GM12878 (cell line): ENCODE measurements around the gene GFI1. TPM values are rescaled to one million over a fixed set of nuclear protein-coding genes. Genes with fewer than 3 reads are reported as not detected.

Source experiments
- ATAC-seq: fragments of 200-7000 bp; cut with Tn5 transposase; 3 replicates; pipeline ENCODE4 v1.9.1; 2020; ENCODE audit warnings: mild to moderate bottlenecking, moderate library complexity
- BruUV-seq: library from RNA; stranded (reverse); fragments of 400-500 nt; replicated peaks from 2 replicates; lab custom pipeline; 2021; lab: Mats Ljungman, UMichigan
- CTCF ChIA-PET: fragments of 300-600 bp; sonication (Branson Sonifier 250); formaldehyde crosslinking; extraction: SDS; loops from one replicate; lab custom pipeline; 2021; ENCODE audit warnings: inconsistent platforms; lab: Yijun Ruan, JAX
- POLR2A ChIA-PET: fragments of 350-600 bp; formaldehyde crosslinking; extraction: SDS; loops from one replicate; lab custom pipeline; 2021; ENCODE audit warnings: inconsistent platforms; lab: Charles Lee
- RAD21 ChIA-PET: fragments of 300-600 bp; sonication (Branson Sonifier 250); formaldehyde crosslinking; loops from one replicate; lab custom pipeline; 2023; ENCODE audit warnings: antibody characterized with exemption; ENCODE audit not compliant: unreplicated experiment; lab: Charles Lee
- SMC1A ChIA-PET: fragments of 300-600 bp; sonication (Branson Sonifier 250); formaldehyde crosslinking; loops from one replicate; lab custom pipeline; 2023; ENCODE audit not compliant: unreplicated experiment, uncharacterized antibody; lab: Charles Lee
- DNase-seq: peaks from one replicate; pipeline ENCODE4 v3.0.0-alpha.2; 2011; ENCODE audit warnings: low read depth, low spot score
- FAIRE-seq: peaks from 3 replicates; lab custom pipeline; 2011; peaks lifted over from hg19 to GRCh38; lab: Jason Lieb, UNC
- H2AFZ ChIP-seq: 2 replicates; pipeline ENCODE4 v1.6.0; 2011; ENCODE audit warnings: low read depth, low read length, control low read depth; ENCODE audit not compliant: control insufficient read depth
- H3K27ac ChIP-seq: 2 replicates; pipeline ENCODE4 v1.5.1; 2011; ENCODE audit warnings: control low read depth; ENCODE audit not compliant: control insufficient read depth, insufficient read depth
- H3K27me3 ChIP-seq, 2 experiments: replicated peaks in 1 of 2; 2 replicates each; pipeline versions ENCODE4 v1.6.0 to v1.6.1; 2011; ENCODE audit warnings: low read length in 1 of 2; ENCODE audit not compliant: control insufficient read depth in 2 of 2, insufficient read depth in 2 of 2
- H3K36me3 ChIP-seq, 2 experiments: 2 replicates each; pipeline ENCODE4 v1.5.1; 2011; ENCODE audit warnings: low read length in 1 of 2; ENCODE audit not compliant: control insufficient read depth in 2 of 2, insufficient read depth in 2 of 2
- H3K4me1 ChIP-seq: 2 replicates; pipeline ENCODE4 v1.6.1; 2011; ENCODE audit warnings: mild to moderate bottlenecking, low read length, moderate library complexity, mixed read lengths; ENCODE audit not compliant: control insufficient read depth, insufficient read depth
- H3K4me2 ChIP-seq: 2 replicates; pipeline ENCODE4 v1.6.0; 2011; ENCODE audit warnings: control low read depth; ENCODE audit not compliant: control insufficient read depth, insufficient read depth
- H3K4me3 ChIP-seq: fragments of 200-600 bp; sonication (generic); 2 replicates; pipeline ENCODE4 v1.5.1; 2016
- H3K79me2 ChIP-seq: 2 replicates; pipeline ENCODE4 v1.6.0; 2011; ENCODE audit warnings: low read length; ENCODE audit not compliant: control insufficient read depth, insufficient read depth
- H3K9ac ChIP-seq: 2 replicates; pipeline ENCODE4 v1.8.0; 2011; ENCODE audit warnings: low read length, control low read depth, mixed read lengths; ENCODE audit not compliant: control insufficient read depth, insufficient read depth
- H3K9me3 ChIP-seq: replicated peaks from 3 replicates; pipeline ENCODE4 v1.5.1; 2011; ENCODE audit warnings: mild to moderate bottlenecking, low read length; ENCODE audit not compliant: control insufficient read depth, insufficient read depth
- H4K20me1 ChIP-seq: 2 replicates; pipeline ENCODE4 v1.6.0; 2011; ENCODE audit not compliant: control insufficient read depth, insufficient read depth
- BCLAF1 ChIP-seq: fragments of 450-650 bp; IDR thresholded peaks from 2 replicates; pipeline ENCODE4 v1.6.1; 2017; ENCODE audit warnings: antibody characterized with exemption, mild to moderate bottlenecking, moderate library complexity
- CBX3 ChIP-seq: fragments of 200-600 bp; sonication (generic); IDR thresholded peaks from 2 replicates; pipeline ENCODE4 v1.6.1; 2016; ENCODE audit warnings: low read depth, borderline replicate concordance
- CHD2 ChIP-seq: IDR thresholded peaks from 2 replicates; pipeline ENCODE4 v1.6.1; 2011; ENCODE audit warnings: low read depth, low read length, improper control_type of control experiment, borderline replicate concordance
- CHD4 ChIP-seq: fragments of 200-600 bp; sonication (generic); IDR thresholded peaks from 2 replicates; pipeline ENCODE4 v1.6.1; 2016; ENCODE audit warnings: mild to moderate bottlenecking
- E2F8 ChIP-seq: fragments of 450-650 bp; IDR thresholded peaks from 2 replicates; pipeline ENCODE4 v1.6.1; 2018; ENCODE audit warnings: mild to moderate bottlenecking, low read depth, moderate library complexity; ENCODE audit not compliant: partially characterized antibody
- MXI1 ChIP-seq: fragments of 150-350 bp; IDR thresholded peaks from 2 replicates; pipeline ENCODE4 v1.6.1; 2011; ENCODE audit warnings: low read depth, mild to moderate bottlenecking, inconsistent platforms, low read length, improper control_type of control experiment
- PML ChIP-seq: IDR thresholded peaks from 2 replicates; pipeline ENCODE4 v1.6.1; 2012; ENCODE audit warnings: low read length, inconsistent platforms
- POLR2AphosphoS5 ChIP-seq: IDR thresholded peaks from 2 replicates; pipeline ENCODE4 v1.6.1; 2011; ENCODE audit warnings: mild to moderate bottlenecking, low read length, inconsistent platforms
- SREBF2 ChIP-seq: IDR thresholded peaks from 2 replicates; pipeline ENCODE4 v1.6.1; 2012; ENCODE audit warnings: mild to moderate bottlenecking, low read length
- SUZ12 ChIP-seq: fragments of 200-600 bp; sonication (generic); IDR thresholded peaks from one replicate; pipeline ENCODE4 v1.6.1; 2018; ENCODE audit warnings: antibody characterized with exemption, mild to moderate bottlenecking; ENCODE audit not compliant: unreplicated experiment
- YBX1 ChIP-seq: fragments of 450-650 bp; IDR thresholded peaks from 2 replicates; pipeline ENCODE4 v1.6.1; 2016; ENCODE audit warnings: antibody characterized with exemption
- ZNF217 ChIP-seq: fragments of 450-650 bp; IDR thresholded peaks from 2 replicates; pipeline ENCODE4 v1.6.1; 2017; ENCODE audit warnings: antibody characterized with exemption, mild to moderate bottlenecking
- ZZZ3 ChIP-seq: IDR thresholded peaks from 2 replicates; pipeline ENCODE4 v1.6.1; 2011; ENCODE audit warnings: low read depth; ENCODE audit not compliant: control insufficient read depth, insufficient read length
- WGBS: methylation state at CpG from one replicate; pipeline ENCODE4 v1.1.6; 2016; ENCODE audit warnings: low lambda C conversion rate; ENCODE audit not compliant: insufficient replicate concordance, insufficient coverage; ENCODE audit errors: missing lambda C conversion rate; 5-methylcytosine and 5-hydroxymethylcytosine counted together
- in situ Hi-C: fragments of 300-500 bp; cut with MboI; formaldehyde crosslinking; loops from 9 replicates; pipeline ENCODE4 v1.14.3; 2018; ENCODE audit warnings: mixed read lengths
- intact Hi-C: fragments of 100-400 bp; cut with micrococcal nuclease; formaldehyde crosslinking; loops from one replicate; pipeline ENCODE4 v1.14.2; 2022; ENCODE audit not compliant: unreplicated experiment
- polyA plus RNA-seq, 11 experiments: library from polyadenylated mRNA; depleted of rRNA in 4 of 11; unstranded in 6 of 11; stranded (reverse) in 5 of 11; fragments of >200 nt; fragmentation: Nextera tagmentation in 4 of 11; fragmentation: Illumina TruSeq in 1 of 11; extraction: Ambion mirVana in 4 of 11; extraction: Trizol in 1 of 11; gene quantifications; 1 replicate in 1 of 11; 2 replicates in 10 of 11; pipeline versions ENCODE4 v1.2.1 to v1.2.3, GENCODE V29; 2011 to 2016; ENCODE audit warnings: inconsistent platforms in 2 of 11, missing spikeins in 2 of 11, low read depth in 1 of 11
- total RNA-seq, 4 experiments: library from RNA; depleted of rRNA in 3 of 4; stranded (reverse); fragments of >200 nt in 3 of 4; fragmentation: Illumina TruSeq in 1 of 4; extraction: Trizol in 1 of 4; gene quantifications; 2 replicates each; pipeline versions ENCODE4 v1.2.1 to v1.2.3, GENCODE V29; 2013 to 2021
- TF ChIP-seq, protein P1 (sequence below): IDR thresholded peaks from 2 replicates; pipeline ENCODE4 v1.6.1; 2012; ENCODE audit warnings: low read depth, low read length, improper control_type of control experiment
- TF ChIP-seq, protein P2 (sequence below): fragments of 450-650 bp; IDR thresholded peaks from 2 replicates; pipeline ENCODE4 v1.6.1; 2017; ENCODE audit warnings: mild to moderate bottlenecking

The GFI1 gene
- total and polyA plus RNA-seq, 10 of the 15 experiments (the other 5 are each of a cell fraction or from before 2014, with no cell fraction given): 1.8 to 18.3 (median 7.4) TPM

DNA sequence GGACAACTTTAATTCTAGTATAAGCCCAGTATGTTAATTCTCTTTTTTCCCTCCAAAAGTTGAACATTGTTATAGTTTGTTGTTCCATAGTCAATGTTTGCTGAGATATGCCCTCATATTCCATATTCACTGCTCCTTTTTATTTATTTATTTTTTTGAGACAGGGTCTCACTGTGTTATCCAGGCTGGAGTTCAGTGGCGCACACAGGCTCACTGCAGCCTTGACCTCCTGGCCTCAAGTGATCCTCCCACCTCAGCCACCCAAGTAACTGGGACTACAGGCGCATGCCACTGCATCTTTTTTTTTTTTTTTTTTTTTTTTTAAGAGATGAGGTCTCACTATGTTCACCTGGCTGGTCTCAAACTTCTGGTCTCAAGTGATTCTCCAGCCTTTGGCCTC is 38.7 kb downstream of the GFI1 start:
- RAD21 ChIA-PET: no interaction called here
- peaks cover 0 to 2% of the 10 kb centered on the region in 2 experiments; a peak in 2 of 4 replicates for H3K27me3 ChIP-seq
- BruUV-seq: no TSS peak
- intact Hi-C loops: no loop called here
- SMC1A ChIA-PET: interaction anchor here (0.7 kb wide), 1 partner anchor 135 kb away, joined by 3 read pairs; no protein-coding TSS in a partner anchor
- ATAC-seq (no peak), DNase-seq (no peak), FAIRE-seq (no peak)
- WGBS: 100% methylated on average over 1 of the region's 2 CpGs
- H3K79me2 ChIP-seq: no peaks in the 10 kb centered on the region
- no peak overlapping the region for H3K4me3 ChIP-seq
- H3K4me2 ChIP-seq: no peak overlapping the region
- no peak overlapping the region for H2AFZ ChIP-seq
- H3K27ac ChIP-seq: no peak overlapping the region
- POLR2A ChIA-PET: no interaction called here
- H3K9me3 ChIP-seq: no peaks in the 10 kb centered on the region
- CTCF ChIA-PET: no interaction called here
- TF ChIP-seq MXI1: no peak
- no peak for TF ChIP-seq CHD2
- TF ChIP-seq CHD4: no peak
- TF ChIP-seq E2F8: no peak
- no peak for TF ChIP-seq SREBF2
- TF ChIP-seq ZZZ3: no peak
- TF ChIP-seq YBX1: no peak
- no peak for TF ChIP-seq CBX3
- TF ChIP-seq BCLAF1: no peak
- TF ChIP-seq, protein P1, sequence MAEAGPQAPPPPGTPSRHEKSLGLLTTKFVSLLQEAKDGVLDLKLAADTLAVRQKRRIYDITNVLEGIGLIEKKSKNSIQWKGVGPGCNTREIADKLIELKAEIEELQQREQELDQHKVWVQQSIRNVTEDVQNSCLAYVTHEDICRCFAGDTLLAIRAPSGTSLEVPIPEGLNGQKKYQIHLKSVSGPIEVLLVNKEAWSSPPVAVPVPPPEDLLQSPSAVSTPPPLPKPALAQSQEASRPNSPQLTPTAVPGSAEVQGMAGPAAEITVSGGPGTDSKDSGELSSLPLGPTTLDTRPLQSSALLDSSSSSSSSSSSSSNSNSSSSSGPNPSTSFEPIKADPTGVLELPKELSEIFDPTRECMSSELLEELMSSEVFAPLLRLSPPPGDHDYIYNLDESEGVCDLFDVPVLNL: no peak
- TF ChIP-seq, protein P2, sequence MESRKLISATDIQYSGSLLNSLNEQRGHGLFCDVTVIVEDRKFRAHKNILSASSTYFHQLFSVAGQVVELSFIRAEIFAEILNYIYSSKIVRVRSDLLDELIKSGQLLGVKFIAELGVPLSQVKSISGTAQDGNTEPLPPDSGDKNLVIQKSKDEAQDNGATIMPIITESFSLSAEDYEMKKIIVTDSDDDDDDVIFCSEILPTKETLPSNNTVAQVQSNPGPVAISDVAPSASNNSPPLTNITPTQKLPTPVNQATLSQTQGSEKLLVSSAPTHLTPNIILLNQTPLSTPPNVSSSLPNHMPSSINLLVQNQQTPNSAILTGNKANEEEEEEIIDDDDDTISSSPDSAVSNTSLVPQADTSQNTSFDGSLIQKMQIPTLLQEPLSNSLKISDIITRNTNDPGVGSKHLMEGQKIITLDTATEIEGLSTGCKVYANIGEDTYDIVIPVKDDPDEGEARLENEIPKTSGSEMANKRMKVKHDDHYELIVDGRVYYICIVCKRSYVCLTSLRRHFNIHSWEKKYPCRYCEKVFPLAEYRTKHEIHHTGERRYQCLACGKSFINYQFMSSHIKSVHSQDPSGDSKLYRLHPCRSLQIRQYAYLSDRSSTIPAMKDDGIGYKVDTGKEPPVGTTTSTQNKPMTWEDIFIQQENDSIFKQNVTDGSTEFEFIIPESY: no peak
- no peak for TF ChIP-seq POLR2AphosphoS5
- no peak for TF ChIP-seq ZNF217
- no peak for TF ChIP-seq SUZ12
- no peak for TF ChIP-seq PML
- H3K36me3 ChIP-seq: no peaks in the 10 kb centered on the region
- no peak overlapping the region for H3K9ac ChIP-seq
- no peaks in the 10 kb centered on the region for H4K20me1 ChIP-seq
- in situ Hi-C loops: no loop called here
- H3K4me1 ChIP-seq: no peaks in the 10 kb centered on the region
